GM21717 (cell line): ENCODE measurements around the gene ACKR1.
A peak's percentile ranks its signal among the peaks of the same experiment; 100 is the strongest.

Experiments used
- ATAC-seq: cut with Tn5 transposase; IDR thresholded peaks from one replicate; pipeline ENCODE4 v1.9.1; 2021; ENCODE audit warnings: mild to moderate bottlenecking, moderate library complexity; ENCODE audit not compliant: unreplicated experiment

The ACKR1 gene

DNA sequence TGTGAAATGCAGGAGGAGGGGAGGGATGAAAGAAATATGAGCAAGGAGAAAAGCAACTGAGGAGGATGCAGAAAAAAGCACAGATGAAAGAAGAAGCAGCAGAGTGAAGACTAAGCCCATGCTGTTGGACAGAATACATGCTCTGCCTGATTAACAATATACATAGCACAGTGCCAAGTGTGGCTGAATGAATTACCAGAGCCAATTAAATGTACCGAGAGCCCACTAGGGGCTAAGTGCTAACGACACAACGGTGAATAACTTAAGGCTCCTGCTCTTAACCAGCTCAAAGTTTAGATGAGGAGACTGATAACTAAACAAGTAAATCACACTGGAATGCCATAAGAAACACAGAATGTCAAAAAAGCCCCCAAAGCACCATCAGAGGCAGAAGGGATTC is 17.6 kb upstream of the ACKR1 start:
- ATAC-seq = no peak

DNA sequence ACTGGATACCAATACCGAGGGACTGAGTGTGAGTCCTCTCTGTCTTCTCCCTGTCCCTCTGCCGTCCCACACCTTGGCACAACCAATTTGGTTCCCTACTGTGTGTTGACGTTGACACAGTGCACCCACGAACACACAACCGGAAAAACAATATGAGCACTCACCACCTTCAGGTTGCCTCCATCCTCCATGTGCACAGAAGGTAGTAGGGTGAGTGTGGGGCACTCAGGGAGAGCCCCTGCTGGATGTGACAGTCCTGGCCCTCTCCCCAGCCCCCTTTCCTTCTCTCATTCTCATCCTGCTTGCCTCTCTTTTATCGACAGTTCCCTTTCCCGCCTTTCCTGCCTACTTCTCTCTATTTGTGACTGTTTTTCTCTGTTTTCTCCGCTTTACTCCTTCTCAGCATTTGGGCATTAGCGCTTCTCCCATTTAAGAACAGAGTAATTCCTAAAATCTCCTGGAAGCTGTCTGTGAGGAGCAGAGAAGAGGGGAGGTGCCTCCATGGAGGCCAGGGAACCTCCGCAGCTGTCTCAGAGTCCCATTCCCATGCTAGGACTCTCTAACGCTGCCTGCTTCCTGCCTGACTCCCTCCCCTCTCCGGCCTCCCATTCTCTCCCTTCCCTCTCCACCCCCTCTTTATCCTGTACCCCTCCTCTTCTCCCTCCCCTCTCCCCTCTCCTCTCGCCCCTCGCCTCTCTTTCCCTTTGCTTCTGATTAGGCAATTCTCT is 16.9 kb upstream of the ACKR1 start:
- peak; percentile 17 for ATAC-seq

DNA sequence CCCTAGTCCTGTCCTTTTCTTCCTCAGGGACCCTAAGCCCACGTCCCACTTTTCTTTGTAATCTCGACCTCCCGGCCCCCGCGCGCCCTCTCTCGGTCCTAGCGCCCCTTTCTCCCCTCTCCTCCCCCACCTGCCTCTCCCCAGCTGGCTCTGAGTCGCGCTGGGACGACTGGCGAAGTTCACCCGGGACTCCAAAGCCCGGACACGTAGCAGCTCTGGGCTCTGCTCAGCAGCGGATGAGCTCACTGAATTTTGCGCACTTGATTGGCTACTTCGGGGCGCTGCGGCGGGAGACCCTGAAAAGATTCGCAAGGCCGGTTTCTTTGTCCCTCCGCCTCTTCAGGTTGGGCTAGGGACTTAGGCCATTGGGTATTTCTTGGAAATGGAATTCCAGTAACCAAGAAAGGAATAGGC is 16.3 kb upstream of the ACKR1 start:
- ATAC-seq = peak; percentile 91

DNA sequence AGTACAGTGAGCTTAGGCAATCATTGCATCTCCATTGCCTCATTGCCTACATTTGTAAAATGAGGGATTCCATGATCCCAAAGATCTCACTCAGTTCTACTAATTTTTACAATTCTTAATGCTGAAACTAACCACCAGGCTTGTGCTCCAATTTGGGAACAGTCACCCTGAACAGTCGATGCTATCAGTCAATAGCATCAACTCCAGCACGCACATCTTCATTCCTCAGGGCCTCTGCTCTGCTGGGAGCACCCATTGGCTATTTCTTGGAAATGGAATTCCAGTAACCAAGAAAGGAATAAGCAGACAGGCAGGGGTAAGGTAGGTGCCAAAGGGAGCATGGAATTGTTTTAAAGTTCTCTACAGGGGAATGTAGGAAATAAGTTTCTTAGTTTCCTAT is 14.2 kb upstream of the ACKR1 start:
- no peak for ATAC-seq

DNA sequence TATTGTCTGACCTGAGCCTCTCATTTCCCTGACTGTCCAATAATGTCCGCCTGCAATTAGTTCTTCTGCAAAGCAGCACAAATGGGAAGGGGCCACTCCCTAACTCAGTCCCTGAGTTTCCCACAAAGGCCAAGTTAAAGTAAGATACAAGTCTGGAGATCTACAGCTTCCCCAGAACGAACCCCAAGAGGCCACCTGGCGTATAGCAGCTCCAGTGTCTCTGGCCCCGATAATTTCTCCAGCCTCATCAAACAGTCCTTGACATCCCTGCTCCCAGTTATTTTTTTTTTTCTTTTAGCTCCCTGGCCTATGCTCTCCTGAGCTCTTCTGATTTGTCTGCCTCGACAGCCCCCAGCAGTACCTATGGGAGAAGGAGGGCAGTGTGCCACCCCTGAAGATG is 8.1 kb upstream of the ACKR1 start:
- ATAC-seq = no peak

DNA sequence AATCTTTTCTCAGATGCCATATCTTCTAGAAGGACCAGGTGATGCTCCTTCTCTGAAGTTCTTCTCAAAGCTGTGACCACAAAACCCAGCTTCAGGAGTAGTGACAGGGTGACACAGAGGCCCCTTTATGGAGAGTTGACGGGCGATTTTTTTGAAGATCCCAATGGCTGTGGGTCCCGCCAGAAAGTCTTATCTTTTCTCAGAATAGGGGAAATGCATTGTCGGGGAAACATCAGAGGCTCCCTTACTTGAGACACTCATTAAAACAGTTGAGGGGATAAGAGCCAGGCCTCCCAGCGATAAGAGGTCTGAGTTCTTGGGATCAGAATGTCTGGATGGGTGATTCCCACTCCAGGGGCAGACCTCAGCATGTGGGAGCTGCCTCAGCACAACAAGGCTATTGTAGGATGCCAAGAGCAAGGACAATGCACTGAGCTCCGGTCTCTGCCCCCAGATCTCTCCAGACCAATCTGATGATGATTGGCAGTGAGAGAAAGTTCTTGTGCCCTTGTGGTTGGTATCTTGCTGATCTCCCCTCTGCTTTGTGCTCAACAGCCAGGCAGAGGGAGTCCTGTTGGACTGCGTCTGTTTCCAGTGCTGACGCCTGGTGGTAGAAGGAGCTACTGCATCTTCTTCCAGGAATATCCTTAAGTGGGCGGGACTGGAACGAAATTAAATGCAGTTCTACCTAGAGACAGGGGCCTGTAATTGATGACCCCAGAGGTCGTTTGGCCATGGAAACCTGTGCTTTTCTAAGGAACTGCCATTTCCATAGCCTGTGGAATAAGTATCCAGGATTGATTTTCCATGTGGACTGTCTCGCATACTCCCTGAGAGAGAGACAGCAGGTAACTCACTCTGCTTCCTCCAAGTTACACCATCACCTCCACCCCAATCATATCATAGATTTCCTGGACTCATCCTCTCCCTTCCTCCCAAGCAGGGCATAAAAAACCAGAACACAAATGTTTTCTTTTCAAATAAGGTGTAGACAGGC is 6.8 kb upstream of the ACKR1 start:
- ATAC-seq = peak; percentile 84

DNA sequence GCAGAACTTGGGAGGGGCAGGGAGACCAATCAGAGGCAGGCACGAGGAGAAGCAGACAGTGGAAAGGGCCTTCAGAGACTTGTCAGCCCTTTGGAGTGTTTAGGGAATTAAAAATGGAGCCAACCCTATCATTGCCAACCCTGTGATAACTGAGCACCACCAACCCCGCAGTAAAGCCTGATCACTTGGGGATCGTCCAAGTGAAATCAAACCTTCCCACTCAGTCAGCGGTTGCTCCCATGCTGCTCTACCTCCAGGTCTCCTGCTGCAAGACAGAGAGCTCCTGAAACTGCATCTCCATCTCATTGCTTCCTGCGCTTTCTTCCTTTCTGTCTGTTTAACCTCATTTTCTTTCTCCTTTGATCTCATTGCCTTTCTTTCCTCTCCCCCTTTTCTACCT is 4.8 kb upstream of the ACKR1 start:
- no peak for ATAC-seq

DNA sequence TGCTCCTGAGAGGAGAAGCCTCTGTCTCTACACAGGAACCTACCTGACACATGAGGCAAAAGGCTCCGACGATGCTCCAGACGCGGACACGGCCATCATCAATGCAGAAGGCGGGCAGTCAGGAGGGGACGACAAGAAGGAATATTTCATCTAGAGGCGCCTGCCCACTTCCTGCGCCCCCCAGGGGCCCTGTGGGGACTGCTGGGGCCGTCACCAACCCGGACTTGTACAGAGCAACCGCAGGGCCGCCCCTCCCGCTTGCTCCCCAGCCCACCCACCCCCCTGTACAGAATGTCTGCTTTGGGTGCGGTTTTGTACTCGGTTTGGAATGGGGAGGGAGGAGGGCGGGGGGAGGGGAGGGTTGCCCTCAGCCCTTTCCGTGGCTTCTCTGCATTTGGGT is 3.9 kb upstream of the ACKR1 start:
- no peak for ATAC-seq

DNA sequence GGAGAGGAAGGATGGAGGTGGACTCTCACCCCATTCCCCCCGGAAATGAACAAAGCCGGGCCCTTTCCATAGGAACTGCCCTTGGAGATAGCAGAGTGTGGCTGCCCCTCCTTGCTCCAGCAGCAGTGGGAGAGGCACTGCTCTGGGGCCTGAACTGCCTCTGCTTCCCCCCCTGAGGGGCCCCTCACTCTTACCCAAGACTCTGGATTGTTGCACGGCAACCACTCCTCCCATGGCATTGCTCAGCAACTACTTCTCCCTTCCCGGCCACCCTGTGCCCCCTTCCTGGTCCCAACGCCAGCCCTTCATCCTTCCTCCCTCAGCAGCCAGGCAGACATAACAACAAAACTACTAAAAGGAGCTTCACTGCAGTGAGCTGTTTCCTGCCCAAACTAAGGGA is 3.0 kb upstream of the ACKR1 start:
- no peak for ATAC-seq

DNA sequence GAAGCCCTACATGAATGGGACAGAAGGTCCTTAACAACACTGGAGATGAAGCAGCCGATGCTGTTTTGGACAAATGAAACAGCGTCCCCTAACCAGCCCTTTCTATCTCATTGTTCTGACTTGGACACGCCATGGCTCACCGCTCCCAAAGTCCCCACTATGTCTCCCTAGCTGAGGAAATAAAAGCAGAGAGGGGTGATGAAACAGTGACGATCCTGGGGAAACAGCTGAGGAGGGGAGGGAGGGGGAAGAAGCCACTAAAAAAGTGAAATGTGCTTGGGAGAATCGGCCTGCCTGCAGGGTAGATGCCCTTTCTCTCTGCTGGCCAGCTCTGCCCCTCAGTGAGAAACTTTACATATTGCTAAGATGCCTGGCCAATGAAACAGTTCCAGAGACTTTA is 1.1 kb upstream of the ACKR1 start:
- ATAC-seq = no peak

DNA sequence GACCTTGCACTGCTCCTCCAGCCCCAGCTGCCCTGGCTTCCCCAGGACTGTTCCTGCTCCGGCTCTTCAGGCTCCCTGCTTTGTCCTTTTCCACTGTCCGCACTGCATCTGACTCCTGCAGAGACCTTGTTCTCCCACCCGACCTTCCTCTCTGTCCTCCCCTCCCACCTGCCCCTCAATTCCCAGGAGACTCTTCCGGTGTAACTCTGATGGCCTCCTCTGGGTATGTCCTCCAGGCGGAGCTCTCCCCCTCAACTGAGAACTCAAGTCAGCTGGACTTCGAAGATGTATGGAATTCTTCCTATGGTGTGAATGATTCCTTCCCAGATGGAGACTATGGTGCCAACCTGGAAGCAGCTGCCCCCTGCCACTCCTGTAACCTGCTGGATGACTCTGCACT is 550 bp downstream of the ACKR1 start:
- no peak for ATAC-seq

DNA sequence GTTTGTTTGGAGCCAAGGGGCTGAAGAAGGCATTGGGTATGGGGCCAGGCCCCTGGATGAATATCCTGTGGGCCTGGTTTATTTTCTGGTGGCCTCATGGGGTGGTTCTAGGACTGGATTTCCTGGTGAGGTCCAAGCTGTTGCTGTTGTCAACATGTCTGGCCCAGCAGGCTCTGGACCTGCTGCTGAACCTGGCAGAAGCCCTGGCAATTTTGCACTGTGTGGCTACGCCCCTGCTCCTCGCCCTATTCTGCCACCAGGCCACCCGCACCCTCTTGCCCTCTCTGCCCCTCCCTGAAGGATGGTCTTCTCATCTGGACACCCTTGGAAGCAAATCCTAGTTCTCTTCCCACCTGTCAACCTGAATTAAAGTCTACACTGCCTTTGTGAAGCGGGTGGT is 1.4 kb downstream of the ACKR1 start:
- ATAC-seq = no peak

DNA sequence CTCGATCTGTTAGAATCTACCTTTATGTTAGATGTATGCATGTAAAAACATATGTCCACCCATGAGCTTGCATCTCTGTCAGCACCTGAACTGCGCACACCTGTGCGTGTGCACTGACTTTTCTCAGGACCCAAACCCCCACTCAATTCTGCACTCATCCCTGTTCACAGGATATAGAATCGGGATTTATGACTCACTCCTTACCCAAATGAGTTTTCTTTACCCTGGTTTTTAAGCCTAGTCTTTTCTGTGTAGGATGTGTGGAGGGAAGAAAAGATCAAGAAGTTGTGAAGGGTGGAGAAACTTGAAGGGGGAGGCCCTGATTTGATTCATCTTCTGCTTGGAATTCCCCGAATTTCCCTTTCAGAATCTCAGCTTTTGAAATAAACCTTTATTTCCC is 2.4 kb downstream of the ACKR1 start:
- no peak for ATAC-seq

DNA sequence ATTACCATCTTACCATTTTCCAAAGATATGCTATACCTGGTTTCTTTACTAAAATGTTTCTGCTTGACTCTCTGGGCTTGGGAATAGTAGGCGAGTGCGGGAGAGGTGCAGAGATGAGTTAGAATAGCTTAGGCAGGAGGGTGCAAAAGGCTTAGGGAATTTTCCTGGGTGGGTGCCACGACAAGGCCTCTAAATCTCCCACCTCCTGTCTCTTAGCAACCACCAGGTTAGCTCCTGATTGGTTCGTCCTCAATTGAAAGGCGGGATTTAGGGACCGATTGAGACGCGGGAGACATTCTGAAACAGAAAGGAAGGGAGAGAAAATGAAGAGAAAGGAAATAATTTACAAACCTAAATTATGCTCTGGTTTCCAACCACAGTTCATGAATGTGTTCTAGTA is 3.1 kb downstream of the ACKR1 start:
- ATAC-seq = no peak

DNA sequence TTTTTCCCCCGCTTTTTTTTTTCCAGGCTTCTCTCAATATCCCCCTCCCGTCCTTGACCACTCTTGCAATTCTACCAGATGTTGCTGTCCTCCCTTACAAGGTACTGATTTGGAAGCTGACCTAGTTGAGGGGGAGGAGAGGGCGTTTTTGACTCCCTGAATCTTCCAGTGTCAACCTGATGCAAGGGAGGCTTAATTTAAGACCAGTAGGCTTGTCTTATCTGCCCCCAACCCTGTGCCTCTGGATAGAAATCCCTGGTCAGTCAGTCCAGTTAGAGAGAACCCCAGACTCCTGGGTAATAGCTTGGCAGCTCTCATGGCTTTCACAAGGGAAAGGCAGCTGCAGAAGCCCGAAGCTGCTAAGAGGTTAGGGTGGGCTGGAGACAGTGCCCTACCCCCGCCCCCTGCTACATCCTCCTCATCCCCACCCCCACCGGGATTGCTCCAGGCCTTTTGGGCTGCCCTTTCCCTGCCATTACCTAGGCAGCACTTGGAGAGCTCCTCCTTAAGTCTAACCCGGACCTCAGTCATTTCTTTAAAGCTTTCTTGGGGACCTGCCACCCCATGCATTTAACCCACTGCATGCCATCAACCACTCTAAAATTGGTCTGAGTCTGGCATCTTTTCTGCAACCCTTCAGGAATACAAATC is 3.6 kb downstream of the ACKR1 start:
- no peak for ATAC-seq

DNA sequence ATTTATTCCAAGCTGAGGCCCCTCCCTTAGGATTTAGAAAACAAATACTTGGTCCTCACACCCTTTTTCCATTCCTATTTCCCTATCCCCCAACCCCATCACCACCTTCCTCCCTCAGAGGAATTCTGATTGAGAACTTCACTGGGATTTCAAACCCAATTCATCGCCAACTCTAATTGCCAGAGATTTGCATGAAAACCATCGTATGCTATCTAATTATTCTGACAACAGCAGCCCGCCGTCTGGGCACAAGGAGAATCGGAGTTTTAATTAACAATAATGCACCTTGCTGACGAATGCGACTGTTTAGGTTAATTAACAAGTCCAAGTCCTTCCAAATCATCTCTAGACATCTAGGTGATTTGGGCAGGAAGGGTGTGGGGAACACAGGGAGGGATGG is 4.4 kb downstream of the ACKR1 start:
- ATAC-seq = no peak

DNA sequence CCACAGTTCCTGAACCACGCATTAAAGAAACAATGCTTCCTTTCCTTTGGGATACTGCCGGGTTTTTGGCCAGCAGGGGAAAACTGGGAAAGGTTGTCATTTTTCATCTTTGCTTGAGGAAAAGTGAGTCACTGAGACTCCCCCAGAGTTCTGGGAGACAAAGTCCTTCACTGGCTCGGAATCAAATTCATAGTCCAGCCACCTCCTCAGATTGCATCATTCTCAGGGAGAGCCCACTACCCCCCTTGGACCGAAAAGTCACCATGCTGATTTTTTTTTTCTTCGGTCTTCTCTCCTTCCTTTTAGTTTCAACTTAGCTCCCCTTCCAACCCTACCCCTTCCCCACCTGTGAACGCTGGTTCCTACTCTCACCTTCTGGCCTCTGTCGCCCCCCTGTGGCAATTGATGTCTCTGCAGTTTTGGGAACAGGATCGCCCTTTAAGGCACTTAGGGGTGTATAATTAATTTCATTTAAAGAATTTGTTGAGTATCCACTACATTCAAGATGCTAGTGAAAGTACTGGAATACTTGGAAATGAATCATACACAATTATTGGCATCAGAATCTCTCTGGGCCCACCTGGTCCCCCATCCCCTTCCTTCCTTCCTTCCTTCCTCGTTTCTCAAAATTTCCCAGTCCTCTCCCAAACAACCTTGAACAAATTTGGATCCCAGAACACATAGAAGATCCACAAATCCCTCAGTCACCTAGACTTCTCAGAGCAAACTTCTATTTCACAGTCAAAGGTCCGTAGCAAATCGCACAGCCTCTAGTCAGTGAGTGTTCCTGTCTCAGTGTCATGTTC is 6.9 kb downstream of the ACKR1 start:
- ATAC-seq = no peak

DNA sequence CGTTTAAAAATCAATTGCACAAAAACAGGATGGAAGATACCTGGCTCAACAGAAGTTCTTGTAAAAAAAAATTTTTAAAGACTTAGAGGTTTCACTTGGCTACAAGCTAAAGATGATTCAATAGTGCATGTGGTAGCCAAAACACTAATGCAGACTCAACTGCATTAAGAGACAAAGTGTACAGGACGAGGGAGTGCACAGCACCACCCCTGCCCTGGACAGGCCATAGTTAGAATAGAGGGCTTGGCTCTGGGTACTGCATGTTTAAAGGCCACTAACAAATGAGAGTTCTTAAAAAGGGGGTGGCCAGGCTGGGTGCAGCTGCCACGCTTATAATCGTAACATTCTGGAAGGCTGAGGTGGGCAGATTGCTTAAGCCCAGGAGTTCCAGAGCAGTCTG is 7.9 kb downstream of the ACKR1 start:
- no peak for ATAC-seq

DNA sequence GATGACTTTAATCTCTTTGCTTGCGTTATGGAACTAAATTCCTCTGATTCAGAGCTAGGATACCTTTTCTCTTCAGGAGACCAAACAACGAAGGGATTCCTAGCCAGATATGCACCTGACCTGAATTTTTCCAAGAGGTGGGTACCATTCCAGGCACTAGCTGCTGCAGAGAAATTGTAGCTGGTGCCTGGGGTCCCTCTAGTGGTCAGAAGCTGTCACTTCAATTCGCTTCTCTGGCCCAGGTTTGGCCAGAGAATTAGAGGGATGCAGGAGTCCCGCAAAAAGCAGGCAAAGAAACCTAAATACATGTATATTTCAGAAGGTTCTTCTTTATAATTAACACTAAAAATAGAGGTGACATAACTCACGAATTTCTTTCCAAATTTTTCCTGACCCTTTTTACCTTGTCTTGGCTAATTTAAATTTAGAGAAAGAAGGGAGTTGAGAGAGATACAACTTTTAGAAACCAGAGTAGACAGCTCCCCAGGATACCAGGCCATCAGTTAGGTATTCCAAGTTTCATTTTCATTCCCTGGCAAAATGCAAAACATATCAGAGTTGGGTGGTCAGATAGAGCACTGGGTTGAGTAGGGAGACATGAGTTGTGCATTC is 9.6 kb downstream of the ACKR1 start:
- peak; percentile 51 for ATAC-seq
